Endothelial cell (in vitro differentiated cells): ENCODE data around the gene RAB33A. TPM values are rescaled to one million over a fixed set of nuclear protein-coding genes. Genes with fewer than 3 reads are reported as not detected.

Experiments used
- DNase-seq: peaks from one replicate; pipeline ENCODE4 v3.0.0; 2021; ENCODE audit warnings: low spot score
- H3K27ac Mint-ChIP-seq: one replicate; pipeline ENCODE4 v1.8.0; 2021; ENCODE audit warnings: mixed read lengths, inconsistent platforms; ENCODE audit not compliant: unreplicated experiment
- H3K27me3 Mint-ChIP-seq: one replicate; pipeline ENCODE4 v1.8.0; 2021; ENCODE audit warnings: mild to moderate bottlenecking, moderate library complexity, mixed read lengths, inconsistent platforms; ENCODE audit not compliant: unreplicated experiment
- H3K36me3 Mint-ChIP-seq: one replicate; pipeline ENCODE4 v1.8.0; 2021; ENCODE audit warnings: mild to moderate bottlenecking, low read depth, mixed read lengths, inconsistent platforms; ENCODE audit not compliant: unreplicated experiment
- H3K4me1 Mint-ChIP-seq: one replicate; pipeline ENCODE4 v1.8.0; 2021; ENCODE audit warnings: mild to moderate bottlenecking, mixed read lengths, inconsistent platforms; ENCODE audit not compliant: unreplicated experiment
- H3K4me3 Mint-ChIP-seq: one replicate; pipeline ENCODE4 v1.8.0; 2021; ENCODE audit warnings: mild to moderate bottlenecking, mixed read lengths, inconsistent platforms; ENCODE audit not compliant: unreplicated experiment
- H3K9me3 Mint-ChIP-seq: one replicate; pipeline ENCODE4 v1.8.0; 2021; ENCODE audit warnings: mixed read lengths, inconsistent platforms; ENCODE audit not compliant: unreplicated experiment
- CTCF ChIP-seq: fragments of 200-600 bp; sonication (generic); IDR thresholded peaks from one replicate; pipeline ENCODE4 v1.5.0; 2021; ENCODE audit warnings: antibody characterized with exemption; ENCODE audit not compliant: unreplicated experiment
- total RNA-seq: library from RNA; stranded (reverse); fragmentation: NEBNext Ultra II Directional; extraction: Animal tissue kit (Norgen Biotek cat#: 25700); gene quantifications from one replicate; pipeline ENCODE4 v1.2.1, GENCODE V29; 2021; ENCODE audit not compliant: unreplicated experiment

RAB33A gene
- total RNA-seq, 1 donor from 2014 or later = 4.1 TPM

GRCh38 chrX:130174937-130175336 lies 3.2 kb downstream of the RAB33A start:
- Mint-ChIP-seq H3K9me3 (no peaks in the 10 kb centered on the region), H3K27ac (no peak overlapping the region), H3K36me3 (peaks cover 3% of the 10 kb centered on the region), H3K27me3 (peaks cover 3% of the 10 kb centered on the region), H3K4me1 (peaks cover 29% of the 10 kb centered on the region), H3K4me3 (no peak overlapping the region)
- no peak for TF ChIP-seq CTCF
- DNase-seq = no peak

- no peak for TF ChIP-seq CTCF
- Mint-ChIP-seq H3K4me1 (peaks cover 29% of the 10 kb centered on the region), H3K36me3 (peaks cover 4% of the 10 kb centered on the region), H3K27ac (peak overlapping the region; percentile 52), H3K4me3 (no peak overlapping the region), H3K9me3 (no peaks in the 10 kb centered on the region), H3K27me3 (no peaks in the 10 kb centered on the region)
- DNase-seq = no peak
Observed at GRCh38 chrX:130176354-130176776, 4.6 kb downstream of the RAB33A start.

GRCh38 chrX:130176942-130177341 lies 5.2 kb downstream of the RAB33A start:
- TF ChIP-seq CTCF = no peak
- peaks cover 29% of the 10 kb centered on the region for H3K4me1 Mint-ChIP-seq
- H3K27me3 Mint-ChIP-seq = no peaks in the 10 kb centered on the region
- DNase-seq = no peak
- no peak overlapping the region for H3K4me3 Mint-ChIP-seq
- peaks cover 4% of the 10 kb centered on the region for H3K36me3 Mint-ChIP-seq
- H3K9me3 Mint-ChIP-seq = no peaks in the 10 kb centered on the region
- H3K27ac Mint-ChIP-seq = no peak overlapping the region

DNA sequence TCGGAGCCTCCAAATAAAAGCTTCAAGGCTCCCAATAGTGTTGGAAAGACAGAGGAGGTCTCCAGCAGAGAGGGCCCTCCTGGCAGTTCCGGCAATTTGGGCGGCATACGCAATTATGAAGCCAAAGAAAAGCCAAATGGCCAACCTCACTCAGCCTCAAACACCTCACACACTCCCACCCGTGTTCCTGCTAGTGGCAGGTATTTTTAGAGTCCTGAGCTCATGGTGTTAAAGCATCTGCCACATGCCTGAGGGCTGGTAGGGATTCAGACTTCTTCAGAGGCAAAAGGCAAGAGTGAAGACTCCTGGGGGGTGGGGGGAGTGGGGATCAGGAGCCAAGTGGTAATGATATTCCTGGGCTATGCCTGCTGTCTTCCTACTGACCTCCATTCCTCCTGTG lies 7.4 kb downstream of the RAB33A start:
- no peak for DNase-seq
- H3K9me3 Mint-ChIP-seq = no peaks in the 10 kb centered on the region
- H3K4me3 Mint-ChIP-seq = no peak overlapping the region
- TF ChIP-seq CTCF = no peak
- H3K27me3 Mint-ChIP-seq = no peaks in the 10 kb centered on the region
- H3K36me3 Mint-ChIP-seq = peaks cover 4% of the 10 kb centered on the region
- peaks cover 15% of the 10 kb centered on the region for H3K4me1 Mint-ChIP-seq
- no peak overlapping the region for H3K27ac Mint-ChIP-seq

DNA sequence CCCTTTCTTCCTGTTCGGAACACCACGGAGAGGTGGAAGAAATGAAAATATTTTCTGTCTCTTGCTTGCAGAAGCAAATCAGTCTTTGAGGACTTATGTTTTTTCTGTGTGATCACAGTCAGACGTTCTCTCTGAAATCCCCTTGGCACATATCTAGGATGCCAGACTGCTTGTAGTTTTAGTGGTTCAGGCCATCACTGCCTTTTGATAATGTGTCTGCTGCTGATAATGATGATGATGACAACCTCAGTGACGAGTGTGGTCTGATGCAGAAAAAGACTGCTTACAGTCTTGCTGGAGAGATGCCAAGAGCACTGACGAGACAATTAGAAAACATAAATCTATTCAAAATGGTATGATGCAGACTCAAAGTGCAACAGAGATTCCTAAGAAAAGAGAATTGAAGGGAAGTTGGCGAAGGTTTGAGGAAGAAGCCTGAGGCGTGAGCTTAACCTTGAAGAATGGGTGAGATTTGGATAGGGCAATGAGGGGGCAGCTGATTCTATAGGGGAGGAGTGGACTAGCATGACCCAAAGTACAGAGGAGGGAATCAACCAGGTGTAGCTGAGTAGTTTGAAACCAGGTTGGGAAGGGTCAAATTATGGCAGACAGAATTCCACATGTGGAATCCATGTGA lies 7.9 kb downstream of the RAB33A start:
- DNase-seq = no peak
- Mint-ChIP-seq H3K27ac (no peak overlapping the region), H3K36me3 (peaks cover 4% of the 10 kb centered on the region), H3K4me3 (no peak overlapping the region), H3K4me1 (peaks cover 16% of the 10 kb centered on the region), H3K9me3 (no peaks in the 10 kb centered on the region), H3K27me3 (no peaks in the 10 kb centered on the region)
- no peak for TF ChIP-seq CTCF
